ENCODE measurements around the gene MYCBP. TPM values are rescaled to one million over a fixed set of nuclear protein-coding genes. Genes with fewer than 3 reads are reported as not detected.

The MYCBP gene
- total RNA-seq, 4 donors from 2014 or later: 17.4 to 22.5 (median 21.2) TPM

- no peaks in the 10 kb centered on the region for H3K4me1 ChIP-seq
- intact Hi-C loops (cut with DNase I): no loop called here
- H3K27me3 ChIP-seq: no peaks in the 10 kb centered on the region
- TF ChIP-seq POLR2A (IDR thresholded peaks at IDR 0.05; ENCODE audit: low read depth) (no peak), EP300 (IDR thresholded peaks at IDR 0.05) (no peak), CTCF (IDR thresholded peaks at IDR 0.05) (no peak), POLR2AphosphoS5 (IDR thresholded peaks at IDR 0.05) (no peak)
- H3K4me3 ChIP-seq: no peak overlapping the region
- no peak for DNase-seq (ENCODE audit: extremely low spot score)
- no peak overlapping the region for H3K27ac ChIP-seq (replicated peaks in 1 of 4)
- H3K36me3 ChIP-seq: no peaks in the 10 kb centered on the region
- H3K9me3 ChIP-seq: no peaks in the 10 kb centered on the region
These were observed 25.6 kb upstream of the MYCBP start for GRCh38 chr1:38898653-38899230.

GRCh38 chr1:38896169-38896568, 23.0 kb upstream of the MYCBP start:
- no peak overlapping the region for H3K27ac ChIP-seq (replicated peaks in 1 of 4)
- no peaks in the 10 kb centered on the region for H3K36me3 ChIP-seq
- H3K27me3 ChIP-seq: no peaks in the 10 kb centered on the region
- intact Hi-C loops (cut with DNase I): no loop called here
- H3K4me3 ChIP-seq: no peak overlapping the region
- no peaks in the 10 kb centered on the region for H3K9me3 ChIP-seq
- WGBS: 98% methylated on average over 2 of the region's 2 CpGs
- no peak for TF ChIP-seq POLR2A (IDR thresholded peaks at IDR 0.05; ENCODE audit: low read depth)
- TF ChIP-seq CTCF (IDR thresholded peaks at IDR 0.05): no peak
- no peak for TF ChIP-seq POLR2AphosphoS5 (IDR thresholded peaks at IDR 0.05)
- TF ChIP-seq EP300 (IDR thresholded peaks at IDR 0.05): no peak
- no peaks in the 10 kb centered on the region for H3K4me1 ChIP-seq
- no peak for DNase-seq (ENCODE audit: extremely low spot score)

GRCh38 chr1:38892976-38893375, 19.8 kb upstream of the MYCBP start:
- Histone ChIP-seq H3K36me3 (no peaks in the 10 kb centered on the region), H3K9me3 (no peaks in the 10 kb centered on the region), H3K4me1 (no peaks in the 10 kb centered on the region), H3K4me3 (no peak overlapping the region), H3K27me3 (no peaks in the 10 kb centered on the region), H3K27ac (replicated peaks in 1 of 4) (no peak overlapping the region)
- intact Hi-C loops (cut with DNase I): no loop called here
- no peak for DNase-seq (ENCODE audit: extremely low spot score)
- TF ChIP-seq CTCF (IDR thresholded peaks at IDR 0.05) (no peak), POLR2A (IDR thresholded peaks at IDR 0.05; ENCODE audit: low read depth) (no peak), EP300 (IDR thresholded peaks at IDR 0.05) (no peak), POLR2AphosphoS5 (IDR thresholded peaks at IDR 0.05) (no peak)
- WGBS: 81% methylated on average over 1 of the region's 1 CpG

GRCh38 chr1:38891753-38892152, 18.6 kb upstream of the MYCBP start:
- WGBS: 96% methylated on average over 1 of the region's 1 CpG

More at GRCh38 chr1:38891753-38892152, 18.6 kb upstream of the MYCBP start:
- no peak for TF ChIP-seq EP300 (IDR thresholded peaks at IDR 0.05)
- no peak for TF ChIP-seq CTCF (IDR thresholded peaks at IDR 0.05)
- no peak for TF ChIP-seq POLR2A (IDR thresholded peaks at IDR 0.05; ENCODE audit: low read depth)
- TF ChIP-seq POLR2AphosphoS5 (IDR thresholded peaks at IDR 0.05): no peak
- no peaks in the 10 kb centered on the region for H3K27me3 ChIP-seq
- DNase-seq (ENCODE audit: extremely low spot score): no peak
- no peak overlapping the region for H3K4me3 ChIP-seq
- intact Hi-C loops (cut with DNase I): no loop called here
- no peaks in the 10 kb centered on the region for H3K9me3 ChIP-seq
- no peaks in the 10 kb centered on the region for H3K36me3 ChIP-seq
- H3K4me1 ChIP-seq: no peaks in the 10 kb centered on the region
- H3K27ac ChIP-seq (replicated peaks in 1 of 4): no peak overlapping the region
